Liver (tissue), 3 donors: ENCODE results near the gene NPEPL1.

Source experiments
- ATF3 ChIP-seq: IDR thresholded peaks from 2 replicates; pipeline ENCODE4 v1.6.1; 2016; ENCODE audit warnings: antibody characterized with exemption
- CTCF ChIP-seq: fragments of 150-350 bp; IDR thresholded peaks from 2 replicates; pipeline ENCODE4 v1.5.1; 2017; ENCODE audit warnings: improper control_type of control experiment, low read depth, low read length; ENCODE audit not compliant: missing input control
- EGR1 ChIP-seq, 2 donors: IDR thresholded peaks; 2 replicates each; pipeline ENCODE4 v1.6.1; 2016 to 2018; ENCODE audit warnings: antibody characterized with exemption in 2 of 2, low read depth in 2 of 2
- GABPA ChIP-seq, 2 donors: IDR thresholded peaks in 1 of 2; conservative IDR thresholded peaks in 1 of 2; 2 replicates each; pipeline ENCODE4 v1.6.1; 2016; ENCODE audit warnings: antibody characterized with exemption in 2 of 2, mild to moderate bottlenecking in 1 of 2, moderate library complexity in 1 of 2
- HNF4G ChIP-seq: IDR thresholded peaks from 2 replicates; pipeline ENCODE4 v1.6.1; 2016; ENCODE audit warnings: antibody characterized with exemption
- JUND ChIP-seq, 2 donors: IDR thresholded peaks; 2 replicates each; pipeline ENCODE4 v1.6.1; 2016; ENCODE audit warnings: antibody characterized with exemption in 2 of 2
- NR2F2 ChIP-seq: IDR thresholded peaks from 2 replicates; pipeline ENCODE4 v1.6.1; 2016; ENCODE audit warnings: antibody characterized with exemption
- RAD21 ChIP-seq, 2 donors: IDR thresholded peaks; 2 replicates each; pipeline ENCODE4 v1.6.1; 2016; ENCODE audit warnings: antibody characterized with exemption in 2 of 2, mild to moderate bottlenecking in 2 of 2
- REST ChIP-seq: IDR thresholded peaks from 2 replicates; pipeline ENCODE4 v1.6.1; 2016; ENCODE audit warnings: antibody characterized with exemption, mild to moderate bottlenecking
- TAF1 ChIP-seq: conservative IDR thresholded peaks from 2 replicates; pipeline ENCODE4 v1.6.1; 2016; ENCODE audit warnings: antibody characterized with exemption, mild to moderate bottlenecking
- YY1 ChIP-seq: IDR thresholded peaks from 2 replicates; pipeline ENCODE4 v1.6.1; 2016; ENCODE audit warnings: antibody characterized with exemption, mild to moderate bottlenecking
- TF ChIP-seq, protein P1 (sequence below): IDR thresholded peaks from 2 replicates; pipeline ENCODE4 v1.6.1; 2016; ENCODE audit warnings: antibody characterized with exemption
- donor health status: healthy.
- donor health status: healthy.

- TF ChIP-seq, protein P1, sequence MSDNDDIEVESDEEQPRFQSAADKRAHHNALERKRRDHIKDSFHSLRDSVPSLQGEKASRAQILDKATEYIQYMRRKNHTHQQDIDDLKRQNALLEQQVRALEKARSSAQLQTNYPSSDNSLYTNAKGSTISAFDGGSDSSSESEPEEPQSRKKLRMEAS = no peak
- TF ChIP-seq CTCF (no peak), REST (no peak), JUND (IDR thresholded peaks at IDR 0.05) (no peak), EGR1 (IDR thresholded peaks at IDR 0.05; ENCODE audit: low read depth in 2 of 2) (no peak), GABPA (IDR thresholded peaks at IDR 0.05 in 1 of 2, conservative IDR thresholded peaks at IDR 0.05 in 1 of 2) (no peak), RAD21 (IDR thresholded peaks at IDR 0.05) (no peak), YY1 (no peak), TAF1 (no peak), ATF3 (no peak), HNF4G (no peak), NR2F2 (no peak)
Observed at GRCh38 chr20:58719971-58720371, 27.4 kb downstream of the NPEPL1 start.
